ENCODE results near the gene GSTCD.
"Not testable (repeated sequence)": the region's sequence is repeated elsewhere in the genome, so short reads cannot be mapped to it uniquely, and the experiment has no call there.

The GSTCD gene

DNA sequence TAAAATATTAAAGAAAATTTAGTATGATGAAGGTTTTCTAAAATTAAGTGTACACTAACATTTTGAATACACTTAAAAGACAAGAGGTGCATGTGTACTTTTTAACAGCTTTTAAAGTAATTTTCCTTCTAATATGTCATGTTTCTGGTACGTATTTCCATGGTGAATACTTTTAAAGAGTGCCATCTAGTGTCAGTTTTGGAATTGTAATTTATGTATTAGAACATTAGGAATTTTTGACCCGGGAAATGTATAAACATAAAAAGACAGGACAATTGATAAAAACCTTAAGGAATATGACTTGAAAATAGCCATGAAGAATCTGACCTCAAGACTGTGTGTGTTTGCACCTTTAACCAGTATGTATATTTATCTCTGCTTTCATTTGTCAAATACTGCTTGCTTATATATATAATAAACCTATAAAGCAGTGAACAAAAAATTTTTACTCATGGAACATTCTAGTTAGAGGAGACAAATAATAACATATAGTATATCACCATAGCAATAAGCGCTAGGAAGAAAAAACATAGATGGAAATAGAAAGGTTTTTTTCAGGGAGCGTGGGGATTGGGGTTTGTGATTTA is 7.2 kb downstream of the GSTCD start:
- DNase-seq: no peak

DNA sequence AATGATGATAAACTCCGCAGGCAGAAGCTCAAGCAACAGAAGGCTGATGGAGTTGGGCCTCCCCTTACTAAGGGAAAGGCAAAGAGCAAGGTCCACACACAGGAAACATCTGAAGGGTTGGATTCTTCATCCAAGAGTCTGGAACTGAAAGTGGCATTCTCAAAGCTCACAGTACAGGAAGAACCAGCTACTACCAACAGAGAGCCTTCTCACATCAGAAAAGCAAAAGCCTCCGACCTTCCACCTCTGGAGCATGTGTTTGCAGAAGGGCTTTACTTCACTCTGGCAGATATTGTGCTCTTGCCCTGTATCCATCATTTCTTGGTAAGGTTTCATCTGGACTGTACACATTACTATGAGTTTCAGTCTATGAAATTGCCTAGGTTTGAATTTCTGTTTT is 10.6 kb downstream of the GSTCD start:
- DNase-seq: no peak

DNA sequence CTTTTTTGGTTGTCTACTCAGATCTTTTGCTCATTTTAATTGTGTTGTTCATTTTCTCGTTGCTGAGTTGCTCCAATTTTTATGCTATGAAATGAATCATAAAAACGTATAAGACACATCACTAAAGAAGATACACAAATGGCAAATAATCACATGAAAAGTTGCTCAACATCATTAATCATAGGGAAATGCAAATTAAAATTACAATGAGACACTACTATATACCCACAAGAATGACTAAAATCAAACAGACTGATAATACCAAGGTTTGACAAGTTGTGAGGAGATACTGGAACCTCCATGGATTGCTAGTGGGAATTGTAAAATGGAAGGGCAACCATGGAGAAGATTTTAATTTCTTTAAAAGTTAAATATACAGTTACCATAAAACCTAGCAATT is 17.0 kb downstream of the GSTCD start:
- no peak for DNase-seq

DNA sequence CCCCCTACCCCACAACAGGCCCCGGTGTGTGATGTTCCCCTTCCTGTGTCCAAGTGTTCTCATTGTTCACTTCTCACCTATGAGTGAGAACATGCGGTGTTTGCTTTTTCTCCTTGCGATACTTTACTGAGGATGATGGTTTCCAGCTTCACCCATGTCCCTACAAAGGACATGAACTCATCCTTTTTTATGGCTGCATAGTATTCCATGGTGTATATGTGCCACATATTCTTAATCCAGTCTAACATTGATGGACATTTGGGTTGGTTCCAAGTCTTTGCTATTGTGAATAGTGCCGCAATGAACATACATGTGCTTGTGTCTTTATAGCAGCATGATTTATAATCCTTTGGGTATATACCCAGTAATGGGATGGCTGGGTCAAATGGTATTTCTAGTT is 21.3 kb downstream of the GSTCD start:
- DNase-seq: not testable (repeated sequence)

DNA sequence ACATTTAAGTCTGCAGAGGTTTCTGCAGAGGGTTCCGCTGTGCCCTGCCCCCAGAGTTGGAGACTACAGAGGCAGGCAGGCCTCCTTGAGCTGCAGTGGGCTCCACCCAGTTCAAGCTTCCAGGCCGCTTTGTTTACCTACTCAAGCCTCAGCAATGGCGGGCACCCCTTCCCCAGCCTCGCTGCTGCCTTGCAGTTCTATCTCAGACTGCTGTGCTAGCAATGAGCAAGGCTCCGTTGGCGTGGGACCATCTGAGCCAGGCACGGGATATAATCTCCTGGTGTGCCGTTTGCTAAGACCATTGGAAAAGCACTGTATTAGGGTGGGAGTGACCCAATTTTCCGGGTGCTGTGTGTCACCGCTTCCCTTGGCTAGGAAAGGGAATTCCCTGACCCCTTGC is 26.6 kb downstream of the GSTCD start:
- not testable (repeated sequence) for DNase-seq

DNA sequence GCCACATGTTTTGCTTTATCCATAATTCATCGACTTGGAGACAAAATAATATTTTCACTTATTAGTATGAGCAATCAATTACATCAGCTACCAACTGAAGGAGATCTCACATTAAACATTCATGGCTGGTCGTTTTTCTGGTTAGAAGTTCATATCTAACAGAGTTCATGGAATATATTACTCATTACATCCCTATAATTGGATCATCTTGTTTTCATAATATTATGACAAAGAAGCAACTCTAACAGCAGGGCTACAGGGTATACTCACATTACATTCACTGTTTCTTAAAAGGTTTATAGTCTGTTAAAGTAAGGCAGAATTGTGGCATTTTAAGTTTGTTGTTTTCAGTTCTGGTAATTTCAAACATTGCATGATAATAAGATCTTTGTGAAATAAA is 33.0 kb downstream of the GSTCD start:
- DNase-seq: no peak

DNA sequence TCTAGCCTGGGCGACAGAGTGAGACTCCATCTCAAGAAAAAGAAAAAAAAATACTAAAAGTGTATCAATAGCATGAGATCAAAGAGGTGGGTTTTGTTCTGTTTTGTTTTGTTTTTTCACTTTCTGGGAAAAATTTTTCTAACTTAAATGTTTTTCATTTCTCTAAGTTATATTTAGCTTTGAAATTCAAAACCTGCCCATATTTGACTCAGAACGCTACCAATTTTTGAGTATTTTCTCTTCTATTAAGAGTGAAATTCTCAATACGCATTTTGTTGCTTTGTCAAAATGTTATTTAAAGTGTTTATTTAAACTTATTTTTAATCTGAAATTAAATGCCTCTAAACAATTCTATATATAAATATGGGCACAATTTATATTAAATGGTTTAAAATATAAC is 39.6 kb downstream of the GSTCD start:
- no peak for DNase-seq

DNA sequence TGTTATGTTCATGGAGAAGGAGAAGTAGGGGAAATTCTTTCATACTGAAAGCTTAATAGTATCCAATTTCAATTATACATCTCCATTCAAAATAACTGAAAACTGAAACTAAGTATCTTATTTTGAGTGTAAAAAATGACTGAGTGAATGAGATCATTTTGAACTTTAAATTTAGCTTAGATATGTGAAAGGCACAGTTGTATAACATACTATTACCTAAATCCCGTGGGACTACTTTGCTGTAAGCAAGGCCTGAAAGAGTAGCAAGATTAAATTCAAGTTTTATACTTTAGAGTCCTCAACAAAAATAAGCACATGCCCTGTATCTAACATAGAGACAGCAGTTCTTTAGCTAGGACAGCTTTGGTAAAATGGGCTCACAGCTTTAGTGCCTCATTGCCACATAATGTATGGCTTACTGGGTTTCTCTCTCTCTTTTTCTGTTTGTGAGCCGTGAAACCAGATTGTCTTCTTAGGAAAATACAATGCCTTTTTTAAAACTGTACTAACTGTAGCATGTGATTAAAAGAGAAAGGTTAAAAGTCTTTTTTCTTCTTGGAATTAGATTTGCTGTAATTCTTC is 43.2 kb downstream of the GSTCD start:
- no peak for DNase-seq

DNA sequence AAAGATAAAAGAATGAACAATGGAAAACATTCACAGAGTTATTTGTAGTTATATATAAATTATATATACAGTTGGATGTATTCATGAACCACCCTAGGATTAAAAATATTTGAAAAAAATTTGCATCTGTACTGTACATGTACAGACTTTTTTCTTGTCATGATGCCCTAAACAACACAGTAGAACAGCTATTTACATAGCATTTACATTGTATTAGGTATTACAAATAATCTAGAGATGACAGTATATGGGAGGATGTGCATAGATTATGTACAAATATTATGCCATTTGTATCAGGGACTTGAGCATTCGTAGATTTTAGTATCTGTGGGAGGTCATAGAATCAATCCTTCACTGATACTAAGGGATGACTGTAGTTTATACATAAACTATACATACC is 44.8 kb downstream of the GSTCD start:
- DNase-seq: no peak

DNA sequence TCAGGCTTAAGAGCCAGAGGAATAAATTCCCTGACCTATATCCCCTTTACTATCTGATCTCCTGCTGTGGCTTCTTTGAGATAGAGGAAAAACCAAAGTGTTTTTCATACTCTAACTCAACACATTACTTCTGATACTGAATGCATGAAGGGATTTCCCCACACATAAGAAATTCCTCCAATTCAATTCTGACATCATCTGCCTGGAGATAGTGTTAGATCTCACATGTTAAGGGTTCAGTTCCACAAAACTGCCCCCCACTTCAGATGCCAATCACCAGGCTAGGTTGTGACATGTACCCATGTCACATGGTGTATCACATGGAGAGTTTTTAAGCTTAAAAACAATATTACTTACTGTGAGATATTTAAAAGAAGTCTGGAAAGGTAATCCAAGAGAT is 46.8 kb downstream of the GSTCD start:
- no peak for DNase-seq

DNA sequence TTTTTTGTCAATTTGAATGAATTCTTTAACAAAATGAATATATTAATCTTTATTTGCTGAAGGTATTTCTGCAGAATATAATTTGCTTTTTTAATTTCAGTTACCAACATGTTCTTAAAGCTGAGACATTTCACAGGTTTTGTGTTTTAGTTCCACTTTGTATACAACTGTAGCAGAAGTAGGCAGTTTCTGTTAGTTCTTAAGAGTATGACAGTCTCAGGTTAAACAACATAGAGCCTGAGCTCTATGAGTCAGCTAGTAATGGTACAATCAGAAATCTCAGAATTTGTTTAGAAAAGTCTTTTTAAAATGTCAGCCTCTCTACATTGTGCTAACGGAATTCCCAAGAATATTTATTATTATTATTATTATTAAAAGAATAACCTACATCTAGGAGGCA is 50.4 kb downstream of the GSTCD start:
- DNase-seq: no peak

DNA sequence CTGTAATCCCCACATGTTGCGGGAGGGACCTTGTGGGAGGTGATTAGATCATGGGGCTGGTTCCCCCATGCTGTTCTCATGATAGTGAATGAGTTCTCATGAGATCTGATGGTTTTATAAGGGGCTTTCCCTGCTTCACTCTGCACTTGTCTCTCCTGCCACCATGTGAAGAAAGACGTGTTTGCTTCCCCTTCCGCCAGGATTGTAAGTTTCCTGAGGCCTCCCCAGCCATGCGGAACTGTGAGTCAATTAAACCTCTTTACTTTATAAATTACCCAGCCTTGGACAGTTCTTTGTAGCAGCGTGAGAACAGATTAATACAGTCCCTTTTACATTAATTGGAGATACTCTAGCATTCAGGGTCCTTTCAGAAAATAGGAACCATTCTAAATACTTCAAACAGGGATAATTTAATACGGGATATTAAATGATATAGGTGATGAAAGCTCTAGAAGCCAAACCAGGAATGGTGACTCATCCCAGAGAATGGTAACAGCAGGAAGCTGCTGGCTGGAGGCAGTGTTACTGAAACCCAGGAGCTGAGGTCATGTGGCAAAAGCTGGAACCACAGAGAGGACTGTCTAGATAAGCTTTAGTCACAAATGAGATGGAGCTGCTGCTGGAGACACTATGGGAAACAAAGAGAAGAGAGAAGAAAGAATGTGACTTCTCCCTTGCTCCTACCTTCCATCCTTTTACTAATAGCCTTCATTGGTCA is 57.3 kb downstream of the GSTCD start:
- no peak for DNase-seq

DNA sequence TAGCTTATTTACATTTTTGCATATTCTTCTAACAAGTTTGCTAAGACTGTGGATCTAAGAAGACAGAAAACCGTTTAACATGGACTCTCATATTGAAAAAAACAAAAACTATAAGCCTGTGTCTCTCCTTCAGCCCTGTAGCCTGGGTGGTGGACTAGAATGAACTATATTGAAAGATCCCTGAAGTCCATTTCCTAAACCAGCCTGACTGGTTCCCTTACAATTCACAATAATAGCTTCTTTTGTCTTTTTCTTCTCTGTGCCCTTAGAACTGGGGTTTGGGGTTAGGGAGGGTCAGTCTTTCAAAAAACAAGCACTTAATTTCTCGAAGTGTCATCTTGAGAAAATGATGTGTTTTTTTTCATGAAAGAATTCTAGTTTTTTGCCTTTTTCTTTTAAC is 59.0 kb downstream of the GSTCD start:
- DNase-seq: no peak

DNA sequence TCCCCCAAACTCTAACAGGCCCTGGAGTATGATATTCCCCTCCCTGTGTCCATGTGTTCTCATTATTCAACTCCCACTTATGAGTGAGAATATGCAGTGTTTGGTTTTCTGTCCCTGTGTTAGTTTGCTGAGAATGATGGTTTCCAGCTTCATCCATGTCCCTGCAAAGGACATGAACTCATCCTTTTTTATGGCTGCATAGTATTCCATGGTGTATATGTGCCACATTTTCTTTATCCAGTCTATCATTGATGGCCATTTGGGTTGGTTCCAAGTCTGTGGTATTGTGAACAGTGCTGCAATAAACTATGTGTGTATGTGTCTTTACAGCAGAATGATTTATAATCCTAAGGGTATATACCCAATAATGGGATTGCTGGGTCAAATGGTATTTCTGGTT is 61.9 kb downstream of the GSTCD start:
- not testable (repeated sequence) for DNase-seq

DNA sequence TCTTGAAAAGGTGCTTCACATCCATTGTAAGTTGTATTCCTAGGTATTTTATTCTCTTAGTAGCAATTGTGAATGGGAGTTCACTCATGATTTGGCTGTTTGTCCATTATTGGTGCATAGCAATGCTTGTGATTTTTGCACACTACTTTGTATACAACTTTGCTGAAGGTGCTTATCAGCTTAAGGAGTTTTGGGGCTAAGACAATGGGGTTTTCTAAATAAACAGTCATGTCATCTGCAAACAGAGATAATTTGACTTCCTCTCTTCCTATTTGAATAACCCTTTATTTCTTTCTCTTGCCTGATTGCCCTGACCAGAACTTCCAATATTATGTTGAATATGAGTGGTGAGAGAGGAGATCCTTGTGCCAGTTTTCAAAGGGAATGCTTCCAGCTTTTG is 63.5 kb downstream of the GSTCD start:
- DNase-seq: not testable (repeated sequence)

DNA sequence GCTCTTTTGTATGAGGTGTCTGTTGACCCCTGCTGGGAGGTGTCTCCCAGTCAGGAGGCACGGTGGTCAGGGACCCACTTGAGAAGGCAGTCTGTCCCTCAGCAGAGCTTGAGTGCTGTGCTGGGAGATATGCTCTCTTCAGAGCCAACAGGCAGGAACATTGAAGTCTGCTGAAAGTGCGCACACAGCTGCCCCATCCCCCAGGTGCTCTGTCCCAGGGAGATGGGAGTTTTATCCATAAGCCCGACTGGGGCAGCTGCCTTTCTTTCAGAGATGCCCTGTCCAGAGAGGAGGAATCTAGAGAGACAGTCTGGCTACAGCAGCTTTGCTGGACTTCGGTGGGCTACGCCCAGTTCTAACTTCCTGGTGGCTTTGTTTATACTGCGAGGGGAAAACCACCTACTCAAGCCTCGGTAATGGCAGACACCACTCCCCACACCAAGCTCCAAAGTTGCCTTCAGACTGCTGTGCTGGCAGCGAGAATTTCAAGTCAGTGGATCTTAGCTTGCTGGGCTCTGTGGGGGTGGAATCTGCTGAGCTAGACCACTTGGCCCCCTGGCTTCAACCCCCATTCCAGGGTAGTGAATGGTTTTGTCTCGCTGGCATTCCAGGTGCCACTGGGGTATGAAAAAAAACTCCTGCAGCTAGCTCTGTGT is 67.3 kb downstream of the GSTCD start:
- not testable (repeated sequence) for DNase-seq

DNA sequence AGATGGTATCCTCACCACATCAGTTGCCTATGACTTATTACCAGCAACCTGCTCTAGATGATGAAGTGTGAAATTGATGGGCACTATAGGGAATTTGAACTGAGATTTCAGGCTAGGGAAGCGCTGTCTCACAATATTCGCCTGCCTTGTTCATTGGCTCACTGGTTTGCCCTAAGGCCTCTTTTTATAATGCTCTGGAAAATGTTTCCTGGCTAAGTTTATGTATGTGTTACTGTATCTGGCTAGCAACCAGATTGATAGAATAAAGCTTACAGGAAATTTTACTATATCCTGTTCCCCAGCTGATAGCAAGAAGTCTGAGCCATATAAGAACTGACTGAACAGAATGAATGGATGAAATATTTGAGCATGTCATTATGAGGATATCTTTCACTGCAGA is 71.6 kb downstream of the GSTCD start:
- no peak for DNase-seq

DNA sequence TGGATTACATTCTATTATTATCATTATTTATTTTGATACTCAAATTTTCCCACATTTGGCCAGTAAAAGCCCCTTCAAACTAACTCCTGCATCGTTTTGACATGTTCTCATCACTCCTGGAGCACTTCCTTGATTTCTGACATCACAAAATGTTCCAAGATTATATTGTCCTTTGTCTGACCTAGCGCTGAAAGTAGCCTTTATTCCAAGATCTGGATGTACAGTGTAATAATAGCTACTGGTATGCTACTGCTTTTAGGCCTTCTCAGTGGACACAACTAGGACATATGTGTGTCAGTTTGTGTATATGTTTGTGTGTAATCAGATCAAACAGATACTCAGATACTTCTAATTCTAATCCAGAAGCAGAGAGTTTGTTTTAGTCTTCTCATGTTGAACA is 76.2 kb downstream of the GSTCD start:
- DNase-seq: no peak

DNA sequence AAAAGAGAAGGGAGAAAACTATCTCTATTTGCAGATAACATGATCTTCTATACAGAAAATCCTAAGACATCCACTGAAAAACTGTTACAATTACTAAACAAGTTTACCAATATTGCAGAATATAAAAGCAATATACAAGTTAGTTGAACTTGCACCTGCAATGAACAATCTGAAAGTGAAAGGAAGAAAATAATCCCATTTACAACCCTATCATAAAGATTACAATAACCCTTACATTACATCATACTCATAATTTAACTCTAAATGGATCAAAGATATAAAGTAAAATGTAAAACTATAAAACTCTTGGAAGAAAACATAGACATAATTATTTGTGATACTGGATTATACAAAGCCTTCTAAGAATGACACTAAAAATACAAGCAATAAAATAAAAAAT is 77.2 kb downstream of the GSTCD start:
- DNase-seq: no peak

DNA sequence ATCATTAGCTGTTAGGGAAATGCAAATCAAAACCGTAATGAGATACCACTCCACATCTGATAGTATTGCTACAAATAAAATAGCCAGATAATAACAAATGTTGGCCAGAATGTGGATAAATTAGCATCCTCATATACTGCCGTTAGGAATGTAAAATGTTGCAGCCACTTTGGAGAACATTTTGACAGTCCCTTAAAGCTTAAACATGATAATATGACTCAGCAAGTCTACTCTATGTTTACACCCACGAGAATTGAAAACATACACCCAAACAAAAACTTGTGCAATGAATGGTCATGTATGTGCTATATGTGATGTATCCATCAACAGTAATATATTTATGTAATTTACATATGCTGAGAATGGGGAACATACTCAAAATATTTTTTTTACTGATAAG is 78.2 kb downstream of the GSTCD start:
- no peak for DNase-seq

DNA sequence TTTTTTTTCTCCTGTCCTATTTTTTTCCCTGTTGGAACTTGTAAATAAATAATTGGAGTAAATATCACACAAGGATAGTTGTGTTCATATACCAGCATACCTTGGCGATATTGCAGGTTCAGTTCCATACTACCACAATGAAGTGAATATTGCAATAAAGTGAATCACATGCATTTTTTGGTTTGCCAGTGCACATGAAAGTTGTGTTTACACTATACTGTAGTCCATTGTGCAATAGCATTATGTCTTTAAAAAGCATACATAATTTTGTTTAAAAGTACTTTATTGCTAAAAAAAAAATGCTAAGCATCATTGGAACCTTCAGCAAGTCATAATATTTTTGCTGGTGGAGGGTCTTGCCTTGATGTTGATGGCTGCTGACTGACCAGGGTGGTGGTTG is 88.6 kb downstream of the GSTCD start:
- DNase-seq: no peak

DNA sequence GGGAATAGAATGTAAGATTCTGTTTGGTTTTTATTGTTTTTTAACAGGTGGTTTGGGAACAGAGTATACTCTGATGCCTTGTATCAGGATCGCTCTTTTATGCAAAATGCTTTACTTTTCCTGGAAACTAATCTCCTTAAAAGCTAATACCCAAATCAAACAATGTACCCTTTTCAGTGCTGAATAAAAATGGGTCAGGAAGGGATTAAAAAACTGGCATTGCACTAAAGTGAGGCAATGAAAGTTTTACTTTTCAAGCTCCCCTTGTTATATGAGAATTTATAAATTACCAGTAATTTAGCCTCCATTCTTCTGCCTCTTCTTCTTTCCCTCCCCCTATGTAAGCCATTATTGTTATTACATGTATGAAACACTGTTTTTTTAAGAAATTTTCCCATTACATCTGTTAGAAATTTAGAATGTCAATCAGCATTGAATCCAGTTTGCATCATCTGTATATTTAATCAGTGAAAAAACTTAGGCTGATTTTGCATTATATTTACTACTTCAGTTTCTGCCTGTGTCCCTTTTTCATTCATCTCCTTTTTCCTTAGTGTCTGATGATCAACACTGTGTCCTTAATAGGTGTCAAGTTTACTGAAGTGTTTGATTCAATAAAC is 97.0 kb downstream of the GSTCD start:
- DNase-seq: no peak

DNA sequence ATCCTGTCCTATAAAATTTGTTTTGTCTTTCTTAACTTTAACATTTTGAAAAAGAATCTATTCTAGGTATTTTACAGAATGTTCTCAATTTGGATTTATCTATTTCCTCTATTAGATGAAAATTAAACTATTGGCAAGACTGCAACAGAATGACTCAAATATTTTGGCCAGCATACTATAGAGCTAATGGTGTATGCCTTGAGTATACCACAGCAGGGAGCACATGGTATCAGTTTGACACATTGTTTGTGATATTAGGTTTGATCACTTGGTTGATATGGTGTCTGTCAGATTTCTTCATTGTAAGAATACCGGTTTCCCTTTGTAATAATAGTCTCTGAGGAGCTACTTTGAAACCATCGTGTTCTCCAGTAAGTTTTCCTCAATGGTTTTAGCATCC is 98.9 kb downstream of the GSTCD start:
- no peak for DNase-seq

Measured in activated naive CD4-positive, alpha-beta T cell treated with anti-CD3 and anti-CD28 coated beads, Interleukin-2, amount 50 U/mL, for 16 hours (primary cell).